GM21381 (cell line): ENCODE measurements around the gene SLC38A2.

Source experiments
- ATAC-seq: cut with Tn5 transposase; IDR thresholded peaks from one replicate; pipeline ENCODE4 v1.9.1; 2021; ENCODE audit warnings: mild to moderate bottlenecking, moderate library complexity; ENCODE audit not compliant: unreplicated experiment

The SLC38A2 gene

DNA sequence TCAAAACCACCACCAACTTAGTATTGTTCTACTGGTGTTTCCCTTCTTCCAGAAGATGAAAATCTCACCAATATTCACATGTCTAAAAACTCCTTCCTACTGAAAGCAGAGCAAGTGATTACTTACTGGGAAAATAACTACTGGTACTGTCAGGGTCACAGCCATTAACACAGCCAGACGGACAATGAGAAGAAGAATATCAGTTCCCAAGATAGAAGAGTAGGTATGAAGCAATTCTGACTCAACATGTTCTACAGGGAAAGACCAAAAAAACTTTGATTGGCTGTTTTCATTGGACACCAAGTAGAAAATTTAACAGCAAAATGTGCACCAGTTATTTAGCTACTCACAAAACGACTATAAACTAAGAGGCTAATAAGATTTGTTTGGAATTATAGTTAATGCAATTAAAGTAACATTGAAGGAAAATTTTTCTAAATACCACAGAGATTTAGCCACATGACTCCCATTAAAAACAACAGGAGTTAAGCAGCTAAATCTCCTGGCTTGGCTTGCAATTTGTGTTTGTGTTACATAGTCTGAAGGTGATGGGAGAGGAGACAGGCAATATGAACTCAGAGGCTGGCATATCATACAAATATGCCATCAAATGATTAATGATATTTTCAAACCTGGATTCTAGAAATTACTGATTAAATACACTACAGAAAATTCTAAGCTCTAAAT, 9.5 kb downstream of the SLC38A2 start:
- no peak for ATAC-seq

DNA sequence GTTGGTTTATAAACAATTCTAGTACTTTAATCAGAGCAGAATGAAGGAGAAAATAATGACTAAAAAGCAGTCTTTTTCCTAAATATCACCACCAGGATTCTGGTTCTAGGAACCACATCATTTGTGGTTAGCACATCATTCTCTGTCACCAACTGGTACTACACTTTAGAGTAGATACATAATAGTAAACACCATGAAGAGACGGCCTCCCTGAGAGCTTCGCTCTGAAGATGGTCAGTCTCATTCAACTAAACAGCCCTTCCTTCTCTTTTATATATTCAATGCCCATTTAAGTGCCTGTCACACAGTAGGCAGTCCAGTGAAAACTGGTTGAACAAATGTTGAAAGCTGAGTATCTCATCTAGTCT, 10.9 kb downstream of the SLC38A2 start:
- ATAC-seq: no peak

DNA sequence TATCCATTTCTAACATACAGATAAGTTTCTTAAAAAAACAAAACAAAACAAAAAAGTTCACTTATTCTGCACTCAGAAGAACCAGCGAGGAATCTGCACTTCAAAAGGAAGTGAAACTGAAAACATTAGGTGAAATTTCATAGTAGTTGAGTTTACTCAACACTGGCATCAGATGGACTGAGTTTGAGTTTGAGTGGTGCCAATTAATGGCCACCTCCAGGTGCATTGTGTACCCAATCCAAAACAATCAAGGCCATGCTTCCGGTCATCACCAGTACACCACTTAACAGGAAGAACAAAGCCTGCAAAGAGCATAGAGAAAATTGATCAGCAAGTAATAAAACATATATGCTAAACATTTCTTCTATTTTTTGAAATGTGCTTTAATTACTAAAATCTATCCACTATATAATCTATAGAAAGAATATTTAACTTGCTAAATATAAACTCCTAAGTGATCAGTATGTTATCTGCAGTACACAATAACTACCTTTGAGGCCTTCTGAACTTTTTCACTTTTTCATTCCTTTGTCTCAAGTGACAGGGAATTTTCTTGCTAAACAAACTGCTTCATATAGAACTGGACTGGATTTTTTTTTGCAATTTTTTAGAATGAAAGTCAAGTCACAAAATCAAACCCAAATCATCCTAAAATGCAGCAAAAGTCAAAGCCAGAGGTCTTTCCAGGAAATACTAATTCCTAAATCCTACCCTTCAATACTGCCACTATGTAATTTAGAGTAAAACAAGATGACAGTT, 11.5 kb downstream of the SLC38A2 start:
- ATAC-seq: peak; percentile 66

DNA sequence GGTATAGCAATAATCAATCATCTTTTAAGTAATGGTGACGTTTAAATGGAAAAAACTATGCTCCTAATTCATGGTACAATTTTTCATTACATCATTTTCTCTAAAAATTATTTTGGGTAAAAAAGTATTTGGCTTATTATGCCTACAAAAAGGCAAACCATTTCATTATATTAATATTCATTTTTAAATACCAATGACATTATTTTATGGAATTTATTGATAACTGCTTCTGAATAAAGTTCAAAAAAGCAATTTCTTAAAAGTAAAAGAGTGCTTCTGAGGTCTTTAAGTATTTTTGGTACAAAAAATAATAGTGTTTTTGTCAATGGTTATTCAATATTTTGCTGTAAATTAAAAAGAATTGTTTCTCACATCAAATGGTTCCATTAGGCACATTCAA, 12.2 kb downstream of the SLC38A2 start:
- ATAC-seq: no peak

DNA sequence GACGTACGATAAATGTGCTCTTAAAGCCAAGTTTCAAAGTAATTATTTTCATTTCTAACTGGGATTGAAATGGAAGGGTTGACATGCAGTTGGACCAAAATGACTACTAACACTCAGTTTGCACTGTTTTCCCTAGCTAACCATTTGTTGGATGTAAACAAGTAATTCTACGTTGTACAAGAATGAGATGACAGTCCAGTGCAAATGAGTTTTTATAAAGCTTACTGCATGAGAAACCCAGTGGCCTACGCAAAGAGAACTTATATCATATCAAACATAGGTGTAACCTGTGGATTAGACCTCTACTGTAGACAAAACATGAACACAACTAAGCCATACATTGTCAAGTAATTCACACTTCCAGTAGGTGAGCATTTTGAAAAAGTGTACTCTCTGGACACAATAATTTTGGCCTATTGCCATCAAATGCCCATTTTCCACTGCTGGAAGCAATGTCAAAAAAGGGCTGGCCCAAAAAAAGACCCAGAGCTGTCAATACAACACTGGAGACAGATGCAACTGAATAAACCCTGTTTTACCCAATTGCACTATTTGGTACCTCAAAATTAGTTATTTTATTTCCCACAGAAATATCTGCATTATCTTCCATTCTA, 12.8 kb downstream of the SLC38A2 start:
- ATAC-seq: no peak

DNA sequence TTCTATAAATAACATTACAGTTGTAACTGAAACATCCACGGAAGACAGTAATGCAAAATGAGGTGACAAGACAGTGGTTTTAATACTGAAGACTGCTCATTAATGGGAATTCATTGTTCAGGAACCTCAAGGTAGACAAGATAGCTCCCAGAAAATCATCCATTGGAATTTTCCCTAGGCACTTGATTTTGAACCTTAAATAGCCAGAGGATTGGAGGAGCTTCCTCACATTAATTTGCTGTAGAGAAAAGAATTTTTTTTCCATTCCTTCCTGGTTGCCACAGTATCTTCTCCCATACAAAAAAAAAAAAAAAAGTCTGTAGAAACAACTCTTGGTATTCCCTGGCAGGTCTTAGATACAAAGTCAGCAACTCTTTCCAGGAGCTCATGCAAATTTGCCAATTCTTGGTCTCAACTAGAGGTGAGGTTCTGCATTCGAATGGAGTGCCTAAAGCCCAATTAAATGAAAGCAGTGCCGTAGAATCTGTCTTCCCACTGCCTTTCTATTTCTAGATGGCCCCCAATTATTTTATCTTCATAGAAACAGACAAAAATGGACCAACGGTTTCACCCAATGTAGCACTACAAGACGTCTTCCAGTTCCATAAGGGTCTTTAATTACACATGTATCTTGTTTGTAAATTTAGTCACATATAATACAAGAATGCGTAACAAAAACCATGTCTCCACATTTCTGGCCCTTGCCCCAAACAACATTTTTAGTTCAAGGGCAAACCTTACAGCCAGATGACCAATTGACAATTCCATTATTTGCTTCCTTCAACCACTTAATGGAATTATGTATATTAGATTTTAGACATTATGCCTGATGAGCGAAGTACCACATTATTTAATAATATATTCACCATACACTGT, 13.5 kb downstream of the SLC38A2 start:
- no peak for ATAC-seq

DNA sequence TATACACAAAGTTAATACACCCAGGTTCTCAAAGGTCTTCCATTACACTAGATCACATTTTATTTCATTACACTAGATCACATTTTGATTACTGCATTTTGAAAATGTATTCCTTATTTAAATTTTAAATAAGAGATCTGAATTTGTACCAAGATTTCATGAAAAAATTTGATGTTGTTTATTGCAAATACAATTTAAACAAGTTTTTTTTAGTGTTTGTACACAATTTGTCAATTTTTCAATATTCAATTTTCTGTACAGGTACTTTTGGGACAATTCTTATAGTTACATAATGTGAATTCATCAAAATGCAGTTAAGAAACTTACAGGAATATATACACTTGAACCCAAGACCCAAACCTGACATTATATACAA, 14.3 kb downstream of the SLC38A2 start:
- ATAC-seq: no peak

DNA sequence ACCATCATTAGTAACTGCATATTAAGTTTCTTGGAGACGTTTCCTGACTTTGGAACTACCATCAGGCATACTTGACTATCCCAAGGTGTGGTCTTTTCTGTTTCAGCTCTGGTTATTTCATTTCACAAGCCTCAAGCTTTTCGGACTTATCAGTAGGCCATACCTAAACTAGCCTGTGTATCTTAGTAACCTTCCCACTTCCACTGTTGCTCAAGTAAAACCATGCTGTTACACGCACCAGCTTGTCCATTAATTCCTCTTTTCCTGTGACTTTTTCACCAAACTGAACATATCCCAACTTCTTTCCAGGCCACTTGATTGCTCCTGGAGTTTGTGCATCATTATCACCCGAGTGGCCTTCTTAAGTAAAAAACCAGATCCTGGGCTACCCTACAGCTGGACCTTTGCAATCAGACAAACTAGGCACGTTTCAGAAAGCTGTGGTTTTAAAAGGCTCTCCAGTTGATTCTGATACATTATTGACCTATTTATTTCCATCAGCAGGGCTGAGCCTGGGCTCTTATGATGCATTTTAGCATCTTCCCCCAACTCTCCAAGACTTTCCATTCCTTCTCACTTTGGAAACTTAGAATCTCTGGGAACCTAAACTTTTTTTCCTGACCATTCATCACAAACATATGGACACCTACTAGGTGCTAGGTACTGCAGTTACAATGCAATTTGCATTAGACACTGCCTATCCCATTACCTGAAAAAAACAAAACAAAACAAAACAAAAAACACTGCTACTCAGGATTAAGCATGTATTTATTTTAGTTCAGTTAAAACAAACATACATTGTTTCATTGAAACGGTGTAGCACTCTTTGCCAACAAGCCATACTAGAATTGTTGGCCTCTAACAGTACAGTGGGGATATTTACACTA, 14.9 kb downstream of the SLC38A2 start:
- ATAC-seq: no peak

DNA sequence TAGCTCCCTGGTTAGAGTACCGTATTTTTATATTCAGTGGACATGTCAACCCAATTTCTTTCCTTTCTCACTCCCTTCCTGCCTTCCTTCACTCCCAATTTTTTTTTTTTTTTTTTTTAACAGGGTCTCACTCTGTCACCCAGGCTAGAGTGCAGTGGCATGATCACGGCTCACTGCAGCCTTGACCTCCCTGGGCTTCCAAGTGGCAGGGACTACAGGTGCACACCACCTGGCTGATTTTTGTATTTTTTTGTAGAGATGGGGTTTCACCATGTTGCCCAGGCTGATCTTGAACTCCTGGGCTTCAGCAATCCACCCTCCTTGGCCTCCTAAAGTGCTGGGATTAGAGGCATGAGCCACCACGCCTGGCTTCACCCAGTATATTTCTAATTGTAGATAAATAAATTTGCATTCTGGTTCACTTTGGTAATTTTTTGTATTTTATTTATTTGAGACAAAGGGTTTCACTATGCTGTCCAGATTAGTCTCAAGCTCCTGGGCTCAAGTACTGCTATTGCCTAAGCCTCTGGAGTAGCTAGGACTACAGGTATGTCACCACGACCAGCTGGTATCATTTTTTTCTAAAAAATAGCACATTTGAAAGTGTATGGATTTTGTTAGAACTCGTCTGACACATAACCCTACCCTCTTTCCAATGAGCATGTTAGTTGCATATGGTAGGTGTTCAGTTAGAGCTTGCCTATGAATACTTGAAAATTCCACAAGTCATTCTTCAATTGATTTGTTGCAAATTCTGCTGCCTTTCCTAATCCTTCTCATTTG, 15.7 kb downstream of the SLC38A2 start:
- ATAC-seq: no peak

DNA sequence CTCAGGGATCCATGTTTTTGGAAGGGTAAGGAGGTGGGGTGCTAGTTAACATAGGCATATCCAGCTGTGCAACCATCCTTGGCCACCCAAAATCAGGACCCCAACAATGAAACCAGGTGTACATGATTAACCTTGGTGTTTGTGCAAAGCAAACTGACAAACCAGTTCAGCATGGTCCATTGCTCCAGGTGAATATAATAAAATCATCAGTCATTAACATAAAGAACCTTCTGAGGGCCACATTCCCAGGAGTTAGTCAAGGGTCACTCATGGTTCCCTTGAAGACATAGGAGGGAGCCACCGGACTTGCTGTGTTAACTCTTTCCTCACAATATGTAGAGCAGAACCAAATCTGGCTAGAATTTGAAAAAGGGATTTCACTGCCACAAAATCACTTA, 17.8 kb downstream of the SLC38A2 start:
- ATAC-seq: no peak

DNA sequence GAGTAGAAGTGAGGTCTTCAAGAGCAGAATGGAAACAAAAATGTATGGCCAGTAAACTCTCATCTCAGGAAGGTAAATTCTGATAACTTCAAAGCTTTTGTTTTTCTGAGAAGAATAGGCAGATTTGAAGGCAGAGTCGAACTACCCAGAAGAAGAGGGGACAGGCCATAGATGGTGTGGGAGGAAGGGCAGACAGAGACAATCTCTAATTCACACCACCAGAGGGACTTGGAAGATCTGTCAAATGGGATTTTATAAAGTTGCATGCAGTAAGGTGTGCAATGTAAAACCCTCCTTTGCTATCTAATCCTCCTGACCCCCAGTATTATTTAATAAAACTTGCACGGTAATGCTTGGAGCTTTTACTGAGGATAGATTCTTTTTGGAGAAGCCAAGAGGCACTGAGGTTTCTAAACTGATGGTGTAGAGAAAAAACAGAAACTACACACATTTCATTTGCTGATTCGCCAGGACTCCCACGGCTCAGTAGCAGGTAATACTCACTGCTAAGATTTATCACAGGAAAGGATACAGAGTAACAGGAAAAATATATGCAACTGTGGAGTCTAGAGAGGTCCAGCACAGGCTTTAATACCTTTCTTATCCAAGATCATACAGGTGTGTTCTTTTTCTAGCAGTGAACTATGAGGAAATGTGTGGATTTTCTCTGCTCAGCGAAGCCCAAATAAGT, 18.3 kb downstream of the SLC38A2 start:
- no peak for ATAC-seq

DNA sequence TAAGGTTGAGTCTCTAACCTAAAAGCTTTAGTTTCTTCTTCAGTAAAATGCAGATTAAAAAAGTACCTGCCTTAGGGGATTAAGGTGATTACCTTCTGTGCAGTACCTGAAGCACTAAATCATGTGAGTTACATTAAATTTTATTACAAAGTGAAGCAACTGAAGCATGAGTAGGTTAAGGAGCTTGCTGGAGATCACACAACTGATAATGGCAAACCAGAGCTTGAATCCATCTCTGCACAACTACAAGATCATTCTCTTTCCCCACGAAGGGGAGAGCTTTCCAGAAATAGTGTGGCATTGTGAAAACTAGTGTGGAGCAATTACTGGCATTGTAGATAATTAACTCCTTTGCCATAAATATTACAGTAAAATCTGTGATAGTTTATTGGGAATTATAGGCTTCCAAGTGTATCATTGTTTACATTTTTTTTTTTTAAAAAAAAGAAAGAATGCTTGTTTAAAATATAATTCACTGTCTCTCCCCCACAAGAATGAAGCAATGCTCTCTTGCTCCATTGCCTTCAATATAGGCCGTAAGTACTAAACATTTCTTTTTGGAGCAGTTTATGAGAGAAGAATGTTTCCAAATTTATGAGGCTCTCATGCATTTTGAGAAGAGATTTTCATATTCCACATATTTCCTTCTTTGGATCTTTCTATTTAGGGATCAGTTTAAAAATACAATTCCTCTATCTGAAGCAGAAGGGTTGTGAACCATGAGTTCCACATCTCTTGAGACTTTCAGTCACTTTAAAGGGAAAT, 20.5 kb downstream of the SLC38A2 start:
- ATAC-seq: no peak

DNA sequence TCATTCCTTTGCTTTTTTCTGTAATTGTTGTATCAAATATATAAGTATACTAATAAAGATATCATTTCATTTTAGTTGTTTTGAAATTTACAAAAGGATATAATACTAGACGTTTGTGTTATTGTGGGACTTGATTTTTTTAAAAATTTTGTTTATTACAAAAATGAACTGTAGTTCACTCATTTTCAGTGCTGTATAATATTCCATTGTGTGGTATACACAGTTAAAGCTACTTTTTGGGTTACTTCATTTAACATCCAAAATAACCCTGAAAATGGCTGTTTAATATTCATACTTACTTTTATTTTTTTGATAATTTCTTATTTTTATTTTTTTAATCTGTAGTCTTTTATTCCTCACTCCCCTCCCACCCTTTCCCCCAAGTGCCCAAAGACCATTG, 21.4 kb downstream of the SLC38A2 start:
- no peak for ATAC-seq

DNA sequence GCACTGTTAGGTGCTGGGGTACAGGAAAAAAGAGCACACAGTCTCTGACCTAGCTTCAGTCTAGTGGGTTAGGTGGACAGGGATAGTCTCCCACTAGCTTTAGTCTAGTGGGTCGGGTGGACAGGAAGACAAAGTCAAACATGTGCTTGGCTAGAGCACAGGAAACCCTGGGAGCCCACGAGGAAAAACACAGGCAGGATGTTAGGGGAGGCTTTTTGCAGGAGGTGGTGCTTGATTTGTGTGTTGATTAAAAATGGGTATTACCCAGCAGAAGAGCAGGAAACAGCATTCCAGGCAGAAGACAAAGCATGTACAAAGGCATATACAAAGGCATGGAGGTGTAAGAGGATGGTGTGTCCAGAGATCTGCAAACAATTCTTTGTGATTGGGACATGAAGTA, 23.3 kb downstream of the SLC38A2 start:
- ATAC-seq: no peak

DNA sequence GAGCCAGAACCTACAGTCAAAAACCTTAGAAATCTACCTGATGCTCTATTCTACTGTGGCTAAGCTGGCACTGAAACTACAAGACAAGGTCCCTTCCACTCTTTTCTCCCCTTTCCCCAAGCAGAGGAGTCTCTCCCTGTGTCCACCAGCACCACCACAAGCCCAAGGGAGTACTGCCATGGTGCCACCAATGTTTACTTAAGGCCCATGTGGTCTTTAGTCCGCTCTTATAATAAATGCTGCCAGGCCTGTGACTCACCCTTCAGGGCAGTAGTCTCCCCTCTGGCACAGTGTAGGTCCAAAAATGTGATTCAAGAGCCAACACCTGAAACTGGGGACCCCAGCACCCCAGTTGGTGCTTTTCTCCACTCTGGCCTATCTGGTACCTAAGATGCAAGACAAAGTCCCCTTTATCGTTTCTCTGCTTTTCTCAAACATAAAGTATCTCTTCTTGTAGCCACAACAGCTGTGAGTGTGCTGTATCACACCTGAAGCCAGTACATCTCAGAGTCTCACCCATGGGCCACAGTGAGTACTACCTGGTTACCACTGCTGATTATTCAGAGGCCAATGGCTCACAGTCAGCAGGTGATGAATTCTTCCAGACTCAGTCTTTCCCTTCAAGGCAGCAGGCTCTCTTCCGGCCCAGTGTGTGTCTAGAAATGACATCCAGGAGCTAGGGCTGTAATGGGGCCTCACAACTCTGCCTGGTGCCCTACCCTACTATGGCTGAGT, 29.3 kb downstream of the SLC38A2 start:
- ATAC-seq: no peak

DNA sequence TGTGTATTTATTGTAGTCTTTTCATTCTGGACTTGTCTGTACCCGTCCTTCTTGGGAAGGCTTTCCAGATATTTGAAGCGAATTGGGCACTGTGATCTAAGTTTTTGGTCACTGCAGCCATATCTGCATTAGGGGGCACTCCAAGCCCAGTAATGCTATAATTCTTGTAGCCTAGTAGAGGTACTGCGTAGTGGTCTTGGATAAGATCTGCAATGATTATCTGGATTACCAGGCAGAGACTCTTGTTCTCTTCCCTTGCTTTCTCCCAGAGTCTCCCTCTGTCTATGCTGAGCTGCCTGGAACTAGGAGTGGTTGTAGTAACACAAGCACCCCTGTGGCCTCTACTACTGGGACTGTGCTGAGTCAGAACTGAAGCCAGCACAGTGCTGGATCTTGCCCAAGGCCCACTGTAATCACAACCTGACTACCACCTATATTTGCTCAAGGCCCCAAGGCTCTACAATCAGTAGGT, 30.0 kb downstream of the SLC38A2 start:
- ATAC-seq: no peak

DNA sequence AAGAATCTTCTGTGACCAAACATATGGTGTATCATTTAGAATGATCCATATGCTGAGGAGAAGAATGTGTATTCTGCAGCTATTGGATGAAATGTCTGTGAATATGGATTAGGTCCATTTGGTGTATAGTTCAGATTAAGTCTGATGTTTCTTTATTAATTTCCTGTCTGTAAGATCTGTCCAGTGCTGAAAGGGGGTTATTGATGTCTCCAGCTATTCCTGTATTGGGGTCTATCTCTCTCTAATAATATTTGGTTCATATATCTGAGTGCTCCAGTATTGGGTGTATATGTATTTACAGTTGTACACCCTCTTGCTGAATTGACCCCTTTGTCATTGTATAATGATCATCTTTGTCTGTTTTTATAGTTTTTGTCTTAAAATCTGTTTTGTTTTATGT, 33.5 kb downstream of the SLC38A2 start:
- no peak for ATAC-seq
